K562 (cell line): ENCODE data around the gene PXMP2.

ENCODE experiments used
- ATF1 ChIP-seq, 2 experiments: fragments of 450-650 bp in 1 of 2; IDR thresholded peaks; 2 replicates each; pipeline ENCODE4 v1.6.1; 2016; ENCODE audit warnings: missing compliant biosample characterization in 1 of 2, missing genetic modification characterization in 1 of 2
- CREB1 ChIP-seq, 2 experiments: sonication (generic) in 1 of 2; formaldehyde crosslinking in 1 of 2; IDR thresholded peaks; 2 replicates each; pipeline versions ENCODE4 v1.6.1 to v1.8.0; 2012 to 2022; ENCODE audit warnings: inconsistent platforms in 1 of 2, mild to moderate bottlenecking in 1 of 2, missing genetic modification reagents in 1 of 2, moderate library complexity in 1 of 2
- CXXC5 ChIP-seq: fragments of 250-450 bp; sonication (Bioruptor Pico); IDR thresholded peaks from 2 replicates; pipeline ENCODE4 v1.8.0; 2022; ENCODE audit warnings: inconsistent platforms, mild to moderate bottlenecking, moderate library complexity
- EGR1 ChIP-seq: fragments of 450-650 bp; conservative IDR thresholded peaks from 2 replicates; pipeline ENCODE4 v1.6.1; 2017; ENCODE audit warnings: mild to moderate bottlenecking
- FOXM1 ChIP-seq, 2 experiments: fragments of 450-650 bp in 1 of 2; sonication (generic) in 1 of 2; formaldehyde crosslinking in 1 of 2; IDR thresholded peaks; 2 replicates each; pipeline versions ENCODE4 v1.6.1 to v1.9.0; 2017 to 2022; ENCODE audit warnings: low read depth in 2 of 2, mild to moderate bottlenecking in 2 of 2, missing genetic modification reagents in 1 of 2, moderate library complexity in 1 of 2
- HMG20B ChIP-seq: fragments of 250-450 bp; sonication (Bioruptor Pico); IDR thresholded peaks from 2 replicates; pipeline ENCODE4 v1.5.0; 2021; ENCODE audit warnings: mild to moderate bottlenecking
- NCOA1 ChIP-seq: fragments of 450-650 bp; IDR thresholded peaks from 2 replicates; pipeline ENCODE4 v1.6.1; 2016; ENCODE audit warnings: low read depth
- NFRKB ChIP-seq: fragments of 450-650 bp; IDR thresholded peaks from 2 replicates; pipeline ENCODE4 v1.6.1; 2016; ENCODE audit warnings: low read depth
- POLR2A ChIP-seq: fragments of 450-650 bp; conservative IDR thresholded peaks from 2 replicates; pipeline ENCODE4 v1.6.1; 2016
- RAD51 ChIP-seq: fragments of 450-650 bp; IDR thresholded peaks from 2 replicates; pipeline ENCODE4 v1.7.1; 2016; ENCODE audit warnings: low read depth, mild to moderate bottlenecking, borderline replicate concordance
- SMC3 ChIP-seq: conservative IDR thresholded peaks from 2 replicates; pipeline ENCODE4 v1.6.1; 2011; ENCODE audit warnings: low read depth, low read length, improper control_type of control experiment; ENCODE audit not compliant: insufficient read depth
- SNRNP70 ChIP-seq: fragments of 200-400 bp; formaldehyde crosslinking; optimal IDR thresholded peaks from 2 replicates; pipeline ENCODE3; 2017; ENCODE audit warnings: low read depth, low read length
- ZNF707 ChIP-seq: fragments of 250-450 bp; sonication (Bioruptor Pico); conservative IDR thresholded peaks from 2 replicates; pipeline ENCODE4 v1.8.0; 2022; ENCODE audit warnings: inconsistent platforms, mild to moderate bottlenecking, moderate library complexity

DNA sequence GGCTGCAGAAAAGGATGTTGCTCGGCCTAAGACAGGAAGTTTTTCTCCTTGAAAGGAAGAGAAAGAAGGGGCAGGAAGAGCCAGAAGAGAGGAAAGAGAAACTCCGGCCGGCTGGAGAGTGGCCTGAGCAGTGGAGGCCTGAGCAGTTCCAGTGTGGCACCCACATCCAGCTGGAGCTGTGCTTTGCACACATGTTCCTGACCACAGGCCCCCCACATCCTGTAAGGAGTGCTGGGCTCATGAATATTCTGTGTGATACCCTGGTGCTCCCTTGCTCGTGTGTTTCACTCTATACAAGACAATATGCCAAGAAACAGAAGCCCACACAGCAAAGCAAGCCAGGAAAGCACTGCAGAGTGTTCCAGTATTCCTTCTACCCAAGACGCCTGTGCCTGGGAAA lies 27.3 kb upstream of the PXMP2 start:
- no peak for TF ChIP-seq SMC3
- TF ChIP-seq POLR2A: no peak
- no peak for TF ChIP-seq CXXC5 (CRISPR knock-in tag)
- no peak for TF ChIP-seq FOXM1 (IDR thresholded peaks at IDR 0.05; ENCODE audit: low read depth)
- TF ChIP-seq FOXM1 (CRISPR knock-in tag; IDR thresholded peaks at IDR 0.05; ENCODE audit: low read depth): no peak
- TF ChIP-seq ATF1 (CRISPR knock-in tag; IDR thresholded peaks at IDR 0.05): no peak
- TF ChIP-seq ATF1 (tag; IDR thresholded peaks at IDR 0.05): no peak
- TF ChIP-seq NFRKB: no peak
- TF ChIP-seq ZNF707 (CRISPR knock-in tag): no peak
- TF ChIP-seq SNRNP70: no peak
- TF ChIP-seq CREB1 (IDR thresholded peaks at IDR 0.05): no peak
- TF ChIP-seq CREB1 (CRISPR knock-in tag; IDR thresholded peaks at IDR 0.05): no peak
- TF ChIP-seq HMG20B (CRISPR knock-in tag): no peak
- TF ChIP-seq EGR1: no peak
- no peak for TF ChIP-seq RAD51
- no peak for TF ChIP-seq NCOA1
